Trophoblast cell (in vitro differentiated cells and primary cell): Measurements from ENCODE around the gene MAPK13.

Experiments used
- DNase-seq, 2 donors: peaks; one replicate each; pipeline ENCODE4 v3.0.0-alpha.2; 2016
- H2AFZ ChIP-seq: 2 replicates; pipeline ENCODE4 v1.6.1; 2013; ENCODE audit warnings: low read length, moderate library complexity, mild to moderate bottlenecking; ENCODE audit not compliant: insufficient read depth, poor library complexity
- H2AK5ac ChIP-seq: 2 replicates; pipeline ENCODE4 v1.6.1; 2013; ENCODE audit warnings: mild to moderate bottlenecking, low read length
- H2BK120ac ChIP-seq: 2 replicates; pipeline ENCODE4 v1.6.1; 2013; ENCODE audit warnings: low read length, mild to moderate bottlenecking, moderate library complexity; ENCODE audit not compliant: insufficient read depth, poor library complexity
- H2BK12ac ChIP-seq: 2 replicates; pipeline ENCODE4 v1.6.1; 2013; ENCODE audit warnings: mild to moderate bottlenecking, low read length, moderate library complexity
- H2BK5ac ChIP-seq: 2 replicates; pipeline ENCODE4 v1.6.1; 2013; ENCODE audit warnings: low read length, low read depth, moderate library complexity, mild to moderate bottlenecking; ENCODE audit not compliant: poor library complexity
- H3K14ac ChIP-seq: 2 replicates; pipeline ENCODE4 v1.6.1; 2013; ENCODE audit warnings: mild to moderate bottlenecking, low read length
- H3K18ac ChIP-seq: 2 replicates; pipeline ENCODE4 v1.6.1; 2013; ENCODE audit warnings: mild to moderate bottlenecking, low read length
- H3K23ac ChIP-seq: 2 replicates; pipeline ENCODE4 v1.6.1; 2013; ENCODE audit warnings: low read length
- H3K27ac ChIP-seq: 2 replicates; pipeline ENCODE4 v1.5.1; 2013; ENCODE audit warnings: low read depth, mild to moderate bottlenecking, inconsistent platforms, low read length, moderate library complexity
- H3K27me3 ChIP-seq: 2 replicates; pipeline ENCODE4 v1.6.1; 2013; ENCODE audit warnings: inconsistent platforms, mild to moderate bottlenecking, low read length, moderate library complexity; ENCODE audit not compliant: insufficient read depth
- H3K36me3 ChIP-seq, 2 experiments: 1 replicate in 1 of 2; 2 replicates in 1 of 2; pipeline ENCODE4 v1.6.1; 2013; ENCODE audit warnings: low read length in 2 of 2, mild to moderate bottlenecking in 2 of 2, moderate library complexity in 1 of 2; ENCODE audit not compliant: insufficient read depth in 2 of 2, control insufficient read depth in 1 of 2
- H3K4ac ChIP-seq: 2 replicates; pipeline ENCODE4 v1.6.1; 2013; ENCODE audit warnings: low read depth, mild to moderate bottlenecking, low read length, moderate library complexity
- H3K4me1 ChIP-seq, 2 experiments: 1 replicate in 1 of 2; 2 replicates in 1 of 2; pipeline ENCODE4 v1.6.1; 2013; ENCODE audit warnings: low read length in 2 of 2, mild to moderate bottlenecking in 2 of 2, moderate library complexity in 1 of 2; ENCODE audit not compliant: insufficient read depth in 2 of 2, control insufficient read depth in 1 of 2
- H3K4me2 ChIP-seq: 2 replicates; pipeline ENCODE4 v1.6.1; 2013; ENCODE audit warnings: inconsistent platforms, mild to moderate bottlenecking, low read length, moderate library complexity
- H3K4me3 ChIP-seq: 2 replicates; pipeline ENCODE4 v1.5.1; 2013; ENCODE audit warnings: mild to moderate bottlenecking, low read depth, low read length, inconsistent platforms
- H3K79me1 ChIP-seq: one replicate; pipeline ENCODE4 v1.6.1; 2013; ENCODE audit warnings: low read length
- H3K79me2 ChIP-seq: 2 replicates; pipeline ENCODE4 v1.6.1; 2013; ENCODE audit warnings: low read length, mild to moderate bottlenecking; ENCODE audit not compliant: control insufficient read depth, insufficient read depth, poor library complexity
- H3K9ac ChIP-seq: 2 replicates; pipeline ENCODE4 v1.6.1; 2013; ENCODE audit warnings: mild to moderate bottlenecking, low read length
- H3K9me3 ChIP-seq: 2 replicates; pipeline ENCODE4 v1.6.1; 2013; ENCODE audit warnings: low read depth, mild to moderate bottlenecking, control low read depth, inconsistent platforms, low read length; ENCODE audit not compliant: insufficient read depth
- H4K12ac ChIP-seq: 2 replicates; pipeline ENCODE4 v1.6.1; 2013; ENCODE audit warnings: low read depth, mild to moderate bottlenecking, low read length, moderate library complexity
- H4K8ac ChIP-seq: 2 replicates; pipeline ENCODE4 v1.6.1; 2013; ENCODE audit warnings: low read depth, mild to moderate bottlenecking, low read length, moderate library complexity
- H4K91ac ChIP-seq: one replicate; pipeline ENCODE4 v1.6.1; 2013; ENCODE audit warnings: low read depth, mild to moderate bottlenecking, low read length, moderate library complexity
- WGBS: extraction: QIAGEN DNeasy Blood & Tissue Kit; methylation state at CpG from one replicate; pipeline ENCODE4 v1.1.7; 2013; ENCODE audit warnings: missing lambda C conversion rate; ENCODE audit not compliant: insufficient read length, insufficient coverage; ENCODE audit errors: extremely low coverage; 5-methylcytosine and 5-hydroxymethylcytosine counted together

The MAPK13 gene

GRCh38 chr6:36154286-36154685 lies 24.0 kb downstream of the MAPK13 start:
- Histone ChIP-seq H3K9me3 (no peaks in the 10 kb centered on the region), H2AK5ac (no peak overlapping the region), H3K4me1 (peaks cover 5 to 6% of the 10 kb centered on the region in 2 experiments), H3K27ac (peak overlapping the region; percentile 67), H3K27me3 (no peaks in the 10 kb centered on the region), H3K4ac (no peak overlapping the region), H3K14ac (no peak overlapping the region), H3K36me3 (no peaks in the 10 kb centered on the region), H2AFZ (no peak overlapping the region), H4K8ac (no peak overlapping the region), H3K9ac (no peak overlapping the region), H3K4me3 (no peak overlapping the region), H2BK120ac (no peak overlapping the region), H2BK12ac (no peak overlapping the region), H3K79me2 (no peaks in the 10 kb centered on the region), H3K23ac (no peak overlapping the region), H2BK5ac (no peak overlapping the region), H4K12ac (no peak overlapping the region), H4K91ac (no peak overlapping the region), H3K4me2 (peak overlapping the region; percentile 43), H3K18ac (no peak overlapping the region), H3K79me1 (peaks cover 1% of the 10 kb centered on the region)
- WGBS, result no CpG with 5 or more reads among the region's 2 CpGs
- DNase-seq, result peak; percentile 73 to 97

- no peak overlapping the region for H3K9ac ChIP-seq
- no peak overlapping the region for H3K4me2 ChIP-seq
- H3K18ac ChIP-seq, result no peak overlapping the region
- DNase-seq, result no peak
- H2AK5ac ChIP-seq, result no peak overlapping the region
- H2BK5ac ChIP-seq, result no peak overlapping the region
- no peak overlapping the region for H3K4me3 ChIP-seq
- H4K8ac ChIP-seq, result no peak overlapping the region
- no peak overlapping the region for H4K12ac ChIP-seq
- no peaks in the 10 kb centered on the region for H3K27me3 ChIP-seq
- H3K4ac ChIP-seq, result no peak overlapping the region
- WGBS, result no CpG with 5 or more reads among the region's 2 CpGs
- no peaks in the 10 kb centered on the region for H3K79me2 ChIP-seq
- no peak overlapping the region for H3K23ac ChIP-seq
- H3K9me3 ChIP-seq, result no peaks in the 10 kb centered on the region
- H4K91ac ChIP-seq, result no peak overlapping the region
- no peak overlapping the region for H2BK12ac ChIP-seq
- H3K14ac ChIP-seq, result no peak overlapping the region
- no peak overlapping the region for H2AFZ ChIP-seq
- H3K27ac ChIP-seq, result no peak overlapping the region
- no peak overlapping the region for H2BK120ac ChIP-seq
- H3K36me3 ChIP-seq, result no peaks in the 10 kb centered on the region
- peaks cover 6 to 7% of the 10 kb centered on the region in 2 experiments for H3K4me1 ChIP-seq
- H3K79me1 ChIP-seq, result peaks cover 1% of the 10 kb centered on the region
Measured at GRCh38 chr6:36155662-36156061, 25.3 kb downstream of the MAPK13 start.

- no peak overlapping the region for H2BK5ac ChIP-seq
- no peaks in the 10 kb centered on the region for H3K79me2 ChIP-seq
- no peak overlapping the region for H3K23ac ChIP-seq
- H4K8ac ChIP-seq, result no peak overlapping the region
- H2BK120ac ChIP-seq, result no peak overlapping the region
- no peak for DNase-seq
- no peaks in the 10 kb centered on the region for H3K79me1 ChIP-seq
- H3K36me3 ChIP-seq, result no peaks in the 10 kb centered on the region
- no peak overlapping the region for H3K14ac ChIP-seq
- no peak overlapping the region for H3K4me2 ChIP-seq
- peaks cover 0 to 3% of the 10 kb centered on the region in 2 experiments for H3K4me1 ChIP-seq
- no peak overlapping the region for H4K12ac ChIP-seq
- H3K9ac ChIP-seq, result no peak overlapping the region
- H3K27me3 ChIP-seq, result no peaks in the 10 kb centered on the region
- no peak overlapping the region for H2AFZ ChIP-seq
- H3K4me3 ChIP-seq, result no peak overlapping the region
- no peak overlapping the region for H3K18ac ChIP-seq
- H3K27ac ChIP-seq, result no peak overlapping the region
- H3K4ac ChIP-seq, result no peak overlapping the region
- no CpG with 5 or more reads among the region's 4 CpGs for WGBS
- H2BK12ac ChIP-seq, result no peak overlapping the region
- H4K91ac ChIP-seq, result no peak overlapping the region
- no peak overlapping the region for H2AK5ac ChIP-seq
- no peaks in the 10 kb centered on the region for H3K9me3 ChIP-seq
Measured at GRCh38 chr6:36160147-36160760, 29.9 kb downstream of the MAPK13 start.

- Histone ChIP-seq H3K4me1 (no peaks in the 10 kb centered on the region), H2BK12ac (no peak overlapping the region), H3K4me3 (no peak overlapping the region), H2AFZ (no peak overlapping the region), H4K91ac (no peak overlapping the region), H2BK120ac (no peak overlapping the region), H3K27ac (no peak overlapping the region), H3K4me2 (no peak overlapping the region), H3K27me3 (no peaks in the 10 kb centered on the region), H4K12ac (no peak overlapping the region), H3K9ac (no peak overlapping the region), H2BK5ac (no peak overlapping the region), H3K36me3 (no peaks in the 10 kb centered on the region), H3K23ac (no peak overlapping the region), H3K18ac (no peak overlapping the region), H2AK5ac (no peak overlapping the region), H4K8ac (no peak overlapping the region), H3K79me2 (no peaks in the 10 kb centered on the region), H3K79me1 (no peaks in the 10 kb centered on the region), H3K4ac (no peak overlapping the region), H3K9me3 (peaks cover 2% of the 10 kb centered on the region), H3K14ac (no peak overlapping the region)
- WGBS, result 100% methylated on average over 1 of the region's 2 CpGs
- no peak for DNase-seq
Measured at GRCh38 chr6:36169023-36170007, 39.0 kb downstream of the MAPK13 start.
